Kidney tubule cell (primary cell): ENCODE data around the gene VDAC1.

Experiments used
- DNase-seq: peaks from one replicate; pipeline ENCODE4 v3.0.0-alpha.2; 2018; ENCODE audit warnings: low spot score

The VDAC1 gene

DNA sequence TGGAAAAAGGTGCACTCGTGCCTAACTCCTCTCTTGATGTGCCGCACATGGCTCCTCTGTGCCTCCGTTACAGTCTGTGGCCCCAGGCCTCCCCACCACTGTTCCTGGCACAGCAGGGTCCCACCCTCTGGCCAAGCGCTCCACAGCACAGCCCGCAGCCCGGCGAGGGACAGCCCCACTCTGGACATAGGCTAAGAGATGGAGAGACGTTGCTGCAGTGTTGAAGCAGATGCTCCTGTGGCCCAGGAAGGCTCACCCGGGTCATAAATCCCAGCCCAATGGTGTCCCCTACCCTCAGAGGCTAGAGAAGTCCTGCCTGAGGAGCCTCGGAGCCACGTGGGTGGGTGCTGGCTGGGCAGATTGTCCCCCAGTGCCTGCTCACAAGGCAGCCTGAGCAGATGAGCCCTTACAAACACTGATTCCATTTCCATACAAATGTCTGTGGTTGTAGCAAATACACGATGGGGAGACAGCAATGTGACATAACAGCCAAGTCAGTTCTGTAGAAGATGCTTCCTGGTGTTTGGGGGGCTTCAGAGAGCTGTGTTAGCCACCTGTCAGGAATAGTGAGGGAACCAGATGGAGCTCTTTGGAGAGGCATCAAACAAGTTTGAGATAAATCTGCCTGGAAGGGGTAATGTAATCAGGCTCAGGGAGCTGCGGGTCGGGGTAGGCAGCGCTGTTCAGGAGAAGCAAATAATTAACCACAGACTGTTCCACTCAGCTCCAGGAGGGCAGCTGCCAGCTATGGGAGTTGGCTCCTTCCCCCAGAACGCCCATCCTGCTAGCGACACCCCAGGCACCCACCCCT lies 78.1 kb downstream of the VDAC1 start:
- DNase-seq = peak; percentile 60

DNA sequence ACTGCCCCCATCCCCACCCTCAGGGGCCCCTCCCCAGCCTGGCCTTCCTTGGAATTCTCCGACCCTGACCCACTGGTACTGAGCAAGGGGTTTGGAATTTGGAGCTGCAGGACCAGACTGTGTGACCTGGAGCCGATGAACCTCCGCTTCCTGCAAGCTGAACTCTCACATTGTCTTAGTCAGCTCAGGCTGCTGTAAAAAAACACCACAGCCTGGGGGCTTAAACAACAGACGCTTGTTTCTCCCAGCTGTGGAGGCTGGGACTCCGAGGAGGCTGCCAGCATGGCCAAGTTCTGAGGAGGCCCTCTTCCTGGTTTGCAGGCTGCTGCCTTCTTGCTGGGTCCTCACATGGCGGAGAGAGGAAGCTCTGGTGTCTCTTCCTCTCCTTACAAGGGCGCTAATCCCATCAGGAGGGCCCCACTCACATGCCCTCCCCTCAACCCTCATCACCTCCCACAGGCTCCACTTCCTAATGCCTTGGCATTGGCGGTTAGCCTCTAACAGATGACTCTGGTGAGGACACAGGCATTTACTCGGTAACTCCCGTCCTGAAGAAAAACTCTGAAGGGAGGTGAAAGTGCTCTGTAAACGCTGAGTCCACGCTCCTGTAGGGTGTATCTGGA lies 78.8 kb downstream of the VDAC1 start:
- peak; percentile 80 for DNase-seq

DNA sequence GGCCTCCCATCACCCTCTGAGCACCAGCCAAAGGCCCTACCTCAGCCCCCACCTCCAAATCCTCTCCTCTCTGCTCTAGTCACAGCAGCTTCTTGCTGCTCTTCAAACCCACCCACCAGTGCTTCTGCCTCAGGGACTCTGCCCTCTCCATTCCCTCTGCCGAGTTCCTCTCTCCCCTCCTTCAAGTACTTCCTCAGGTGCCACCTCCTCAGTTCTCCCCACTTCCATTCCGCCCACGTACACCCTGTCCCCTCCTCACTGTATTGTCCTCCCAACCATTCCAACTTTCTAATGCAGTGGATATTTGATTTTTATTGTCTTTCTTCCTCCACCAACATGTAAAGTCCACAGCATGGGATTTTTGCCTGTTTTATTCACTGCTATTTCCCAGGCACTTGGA lies 79.5 kb downstream of the VDAC1 start:
- no peak for DNase-seq

DNA sequence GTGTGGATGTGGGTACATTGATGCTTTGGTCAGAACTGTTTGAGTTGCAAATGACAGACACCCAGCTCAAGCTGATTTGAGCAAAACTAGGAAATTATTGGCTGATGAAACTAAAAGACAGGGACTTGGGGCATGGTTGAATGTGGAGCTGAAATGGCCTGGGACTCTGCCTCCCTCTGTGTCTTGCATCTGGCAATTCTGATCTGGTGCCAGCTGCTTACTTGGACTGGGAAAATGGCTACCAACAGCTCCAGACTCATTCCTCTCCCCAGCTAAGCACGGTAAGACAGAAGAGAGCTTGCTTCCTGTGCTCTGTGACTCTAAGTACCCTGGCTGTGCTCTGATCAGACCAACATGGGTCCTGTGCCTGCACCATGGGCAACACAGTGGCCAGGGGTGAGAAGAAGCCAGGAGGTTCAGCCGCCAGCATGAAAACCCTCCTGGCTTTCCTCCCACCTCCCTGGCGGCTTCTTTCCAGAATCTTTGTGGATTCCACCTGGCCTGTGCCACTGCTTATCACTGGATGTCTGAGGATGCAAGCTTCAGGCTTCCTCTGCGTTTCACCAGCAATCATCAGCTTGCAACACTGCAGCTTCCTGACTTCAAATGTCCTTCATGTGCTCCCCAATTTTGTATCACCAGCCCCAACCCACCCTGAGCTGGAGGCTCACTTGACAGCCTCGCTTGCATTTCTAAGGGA lies 80.4 kb downstream of the VDAC1 start:
- no peak for DNase-seq

DNA sequence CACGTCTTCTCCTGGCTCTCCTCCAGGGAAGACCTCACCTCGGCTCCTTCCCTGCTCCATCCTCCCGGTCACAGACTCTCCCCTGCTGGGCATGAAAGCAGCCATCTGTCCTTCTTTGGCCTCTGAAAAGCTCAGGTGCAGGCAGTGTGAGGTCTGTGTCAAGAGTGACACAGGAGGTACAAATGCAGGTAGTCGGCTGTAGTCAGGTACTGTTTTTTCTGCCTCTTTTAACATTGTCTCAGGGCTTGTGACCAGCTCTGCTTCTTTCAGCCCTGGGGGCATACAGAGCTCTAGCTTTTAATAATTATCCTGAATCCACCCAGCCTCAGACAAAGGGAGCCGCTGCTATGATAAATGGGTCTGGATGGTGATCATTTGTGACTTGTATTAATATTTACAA lies 82.8 kb downstream of the VDAC1 start:
- DNase-seq = peak; percentile 42
